K562 treated with DMSO at 1 percent for 24 hours (cell line): ENCODE measurements around the gene FLYWCH2. TPM values are rescaled to one million over a fixed set of nuclear protein-coding genes. Genes with fewer than 3 reads are reported as not detected.

Experiments
- total RNA-seq: library from RNA; unstranded; fragments of 300-600 nt; gene quantifications from 2 replicates; pipeline ENCODE4 v1.2.3, GENCODE V29; 2022; ENCODE audit warnings: low read depth; ENCODE audit not compliant: insufficient read depth

Gene FLYWCH2, protein sequence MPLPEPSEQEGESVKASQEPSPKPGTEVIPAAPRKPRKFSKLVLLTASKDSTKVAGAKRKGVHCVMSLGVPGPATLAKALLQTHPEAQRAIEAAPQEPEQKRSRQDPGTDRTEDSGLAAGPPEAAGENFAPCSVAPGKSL
- 107 TPM in 2 replicates for total RNA-seq

GRCh38 chr16:2882650-2883457 lies at the start of gene FLYWCH2:
Gene FLYWCH2, plus strand, starts transcription at chr16:2883215. Its CDS starts 13,235 bp downstream, at chr16:2896450.

GRCh38 chr16:2857451-2858244 lies 25.4 kb upstream of the FLYWCH2 start, which contains the start of gene PRSS22:
Gene PRSS22, minus strand, starts transcription at chr16:2858170. Its CDS starts 66 bp downstream, at chr16:2858104.

DNA sequence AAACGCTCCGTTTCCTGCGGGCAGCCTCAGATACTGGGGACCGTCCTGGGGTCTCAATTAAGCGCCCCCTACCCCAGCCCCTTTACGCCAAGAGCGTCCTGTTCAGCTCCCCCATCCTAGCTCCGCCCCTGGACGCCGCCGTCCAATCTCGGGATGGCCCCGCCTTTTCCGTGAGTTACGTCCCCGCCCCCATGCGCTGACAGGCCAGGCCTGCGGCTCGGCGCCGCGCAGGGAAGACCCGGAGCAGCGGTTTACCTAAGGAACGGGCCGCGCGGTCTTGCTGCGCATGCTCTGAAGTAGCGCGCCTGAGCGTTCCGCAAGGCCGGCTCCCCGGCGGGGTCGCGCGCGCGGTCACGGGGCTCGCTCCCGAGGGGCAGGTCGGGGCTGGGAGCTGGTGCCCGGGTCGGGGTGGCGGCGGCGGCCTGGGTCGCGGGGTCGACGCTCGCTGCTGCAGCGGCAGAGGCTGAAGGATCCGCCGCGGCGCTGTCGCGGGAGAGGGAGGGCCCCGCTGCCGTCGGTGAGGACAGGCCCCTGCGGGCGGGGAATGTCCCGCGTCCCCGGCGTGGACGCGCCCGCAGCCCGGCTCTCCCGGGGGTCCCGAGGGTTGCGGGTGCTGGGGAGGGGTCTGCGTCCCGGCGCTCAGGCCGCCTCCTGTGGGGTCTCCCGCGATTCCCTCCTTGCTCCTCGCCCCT lies 28.8 kb downstream of the FLYWCH2 start, which contains the start of gene FLYWCH1:
Gene FLYWCH1 (plus strand): TSS at position 294 of the 692 bp plus-strand sequence. CDS start 17,755 bp downstream, outside the sequence.

Other genes starting within 250 kb of the FLYWCH2 start
- gene KCTD5, start 200.7 kb upstream of the FLYWCH2 start, total RNA-seq: 59.7 and 60.5 TPM in 2 replicates
- gene PRSS27, start 163.0 kb upstream of the FLYWCH2 start, total RNA-seq: 1.2 and 2.3 TPM in 2 replicates
- 256 and 287 TPM in 2 replicates for gene SRRM2, start 130.6 kb upstream of the FLYWCH2 start, total RNA-seq
- gene ELOB, start 105.9 kb upstream of the FLYWCH2 start, total RNA-seq: 340 and 361 TPM in 2 replicates
- gene PRSS33, start 95.7 kb upstream of the FLYWCH2 start, total RNA-seq: not detected in 2 replicates
- gene PRSS41, start 84.7 kb upstream of the FLYWCH2 start, total RNA-seq: not detected in 2 replicates
- 74.1 and 76.0 TPM in 2 replicates for gene PRSS21, start 66.0 kb upstream of the FLYWCH2 start, total RNA-seq
- gene ZG16B, start 52.9 kb upstream of the FLYWCH2 start, total RNA-seq: 0.71 and 1.5 TPM in 2 replicates
- gene PRSS22, start 25.0 kb upstream of the FLYWCH2 start, total RNA-seq: not detected in 2 replicates
- 46.3 and 51.2 TPM in 2 replicates for gene FLYWCH1, start 28.7 kb downstream of the FLYWCH2 start, total RNA-seq
- 1.3 and 2.2 TPM in 2 replicates for gene KREMEN2, start 81.1 kb downstream of the FLYWCH2 start, total RNA-seq
- gene PAQR4, start 86.1 kb downstream of the FLYWCH2 start, total RNA-seq: 25.2 and 30.8 TPM in 2 replicates
- gene PKMYT1, start 97.2 kb downstream of the FLYWCH2 start, total RNA-seq: 168 and 199 TPM in 2 replicates
- gene CLDN9, start 129.7 kb downstream of the FLYWCH2 start, total RNA-seq: 4.3 and 4.5 TPM in 2 replicates
- gene CLDN6, start 135.0 kb downstream of the FLYWCH2 start, total RNA-seq: 0.65 and 0.76 TPM in 2 replicates
- gene TNFRSF12A, start 137.2 kb downstream of the FLYWCH2 start, total RNA-seq: 41.1 and 48.6 TPM in 2 replicates
- gene HCFC1R1, start 140.7 kb downstream of the FLYWCH2 start, total RNA-seq: 37.4 and 38.2 TPM in 2 replicates
- gene THOC6, start 140.8 kb downstream of the FLYWCH2 start, total RNA-seq: 41.2 and 42.6 TPM in 2 replicates
- gene BICDL2, start 153.7 kb downstream of the FLYWCH2 start, total RNA-seq: not detected in 2 replicates
- gene MMP25, start 163.3 kb downstream of the FLYWCH2 start, total RNA-seq: 0.31 and 1.0 TPM in 2 replicates
- gene IL32, start 182.4 kb downstream of the FLYWCH2 start, total RNA-seq: 49.1 and 56.4 TPM in 2 replicates
- not detected in 2 replicates for gene ZSCAN10, start 216.1 kb downstream of the FLYWCH2 start, total RNA-seq
- gene ZNF205, start 229.4 kb downstream of the FLYWCH2 start, total RNA-seq: 33.8 and 35.1 TPM in 2 replicates